Posterior cingulate gyrus (tissue), 11 donors: Measurements from ENCODE around the gene IFRD2.
"Not testable (repeated sequence)": the region's sequence is repeated elsewhere in the genome, so short reads cannot be mapped to it uniquely, and the experiment has no call there.

Experiments
- DNase-seq, 10 donors: peaks; one replicate each; pipeline versions ENCODE4 v3.0.0 to v3.0.0-alpha.2; 2020 to 2021; ENCODE audit warnings: mixed read lengths in 3 of 10
- intact Hi-C: fragments of 100-400 bp; cut with DNase I; formaldehyde crosslinking; loops from one replicate; pipeline ENCODE4 v1.15.1; 2023

Gene IFRD2

DNA sequence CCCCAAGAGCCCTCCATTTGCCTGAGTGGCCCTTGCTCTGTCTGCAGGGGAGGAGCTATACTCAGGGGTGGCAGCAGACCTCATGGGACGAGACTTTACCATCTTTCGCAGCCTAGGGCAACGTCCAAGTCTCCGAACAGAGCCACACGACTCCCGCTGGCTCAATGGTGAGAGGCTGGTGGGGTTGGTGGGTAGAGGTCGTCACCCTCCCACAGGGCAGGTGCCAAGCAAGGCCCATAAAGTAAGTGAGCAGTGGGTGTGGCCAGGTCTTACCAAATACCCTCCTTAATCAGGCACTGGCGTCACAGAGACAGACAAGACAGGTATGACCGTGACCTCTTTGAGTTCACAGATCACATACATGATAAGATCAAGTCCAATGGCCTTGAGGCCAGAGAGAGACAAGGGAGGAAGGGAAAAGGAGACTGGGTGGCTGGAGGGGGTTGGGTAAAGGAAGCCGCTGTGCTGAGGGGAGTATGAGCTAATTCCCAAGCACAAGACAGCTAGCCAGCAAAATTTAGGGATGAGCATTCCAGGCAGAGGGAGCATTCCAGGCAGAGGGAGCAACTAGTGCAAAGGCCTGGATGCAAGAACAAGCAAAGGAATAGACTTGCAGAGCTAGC is 20.8 kb downstream of the IFRD2 start:
- DNase-seq: no peak
- intact Hi-C loops: loop anchor here (5.0 to 10.0 kb wide), 2 partner anchors 53 to 79 kb away; partner anchors contain the start of genes GNAT1, HYAL2 and TUSC2

DNA sequence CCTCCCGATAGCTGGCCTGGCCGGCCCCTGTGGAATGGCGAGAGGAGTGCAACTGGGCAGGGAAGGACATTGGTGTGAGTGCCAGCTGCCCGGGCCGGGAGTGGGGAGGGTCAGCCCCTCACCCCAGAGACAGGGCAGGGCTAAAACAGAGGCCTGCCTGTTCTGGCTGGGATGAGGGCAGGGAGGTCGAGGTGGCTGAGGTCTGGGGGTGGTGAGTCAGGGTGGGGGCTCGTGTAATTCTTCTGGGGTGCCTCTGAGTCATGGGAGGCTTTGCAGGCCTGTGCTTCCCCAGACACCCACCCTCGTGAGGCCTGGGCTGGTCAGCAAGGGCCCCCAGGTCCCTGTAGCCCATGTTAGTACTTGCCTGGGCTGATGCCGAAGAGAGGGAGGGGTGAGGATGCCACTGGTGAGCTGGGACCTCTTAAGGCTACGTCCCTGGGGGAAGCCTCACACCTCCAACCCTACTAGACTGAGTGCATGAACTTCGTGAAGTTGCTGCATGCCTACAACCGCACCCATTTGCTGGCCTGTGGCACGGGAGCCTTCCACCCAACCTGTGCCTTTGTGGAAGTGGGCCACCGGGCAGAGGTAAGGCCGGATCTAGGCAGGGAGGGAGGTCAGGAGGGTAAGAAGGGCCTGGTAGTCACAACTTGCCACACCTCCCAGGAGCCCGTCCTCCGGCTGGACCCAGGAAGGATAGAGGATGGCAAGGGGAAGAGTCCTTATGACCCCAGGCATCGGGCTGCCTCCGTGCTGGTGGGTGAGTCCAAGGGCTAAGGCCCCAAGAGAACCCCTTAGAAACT is 21.6 kb downstream of the IFRD2 start:
- intact Hi-C loops: loop anchor here (5.0 to 10.0 kb wide), 2 partner anchors 54 to 78 kb away; partner anchors contain the start of genes GNAT1, HYAL2 and TUSC2
- peak in 2 of 10 donors; percentile 34 to 86 for DNase-seq

DNA sequence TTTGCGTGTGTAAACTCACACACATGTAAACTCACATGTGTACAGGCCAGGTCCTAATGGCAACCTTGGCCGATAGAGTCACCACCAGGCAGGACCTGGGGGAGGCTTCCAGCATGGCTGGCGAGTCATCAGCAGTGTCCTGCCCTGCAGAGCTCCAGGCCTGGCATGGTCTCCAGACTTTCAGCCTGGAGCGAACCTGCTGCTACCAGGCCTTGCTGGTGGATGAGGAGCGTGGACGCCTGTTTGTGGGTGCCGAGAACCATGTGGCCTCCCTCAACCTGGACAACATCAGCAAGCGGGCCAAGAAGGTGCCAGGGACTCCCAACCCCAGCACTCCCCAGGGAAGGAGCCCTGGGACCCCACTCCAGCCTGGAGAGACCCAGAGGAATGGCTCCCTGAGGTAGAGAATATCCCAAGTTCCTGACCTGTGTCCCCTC is 22.2 kb downstream of the IFRD2 start:
- no peak for DNase-seq
- intact Hi-C loops: loop anchor here (5.0 to 10.0 kb wide), 2 partner anchors 55 to 78 kb away; partner anchors contain the start of genes GNAT1, HYAL2 and TUSC2

GRCh38 chr3:50269460-50269859 is 22.8 kb downstream of the IFRD2 start:
- intact Hi-C loops: no loop called here
- DNase-seq: no peak

- peak in 5 of 10 donors; percentile 53 to 92 (median 67) for DNase-seq
- intact Hi-C loops: no loop called here
Measured at GRCh38 chr3:50268703-50269451, 23.4 kb downstream of the IFRD2 start, which contains the start of gene SEMA3B. Gene SEMA3B, plus strand, starts transcription at chr3:50269147. Its CDS starts 94 bp downstream, at chr3:50269241.

DNA sequence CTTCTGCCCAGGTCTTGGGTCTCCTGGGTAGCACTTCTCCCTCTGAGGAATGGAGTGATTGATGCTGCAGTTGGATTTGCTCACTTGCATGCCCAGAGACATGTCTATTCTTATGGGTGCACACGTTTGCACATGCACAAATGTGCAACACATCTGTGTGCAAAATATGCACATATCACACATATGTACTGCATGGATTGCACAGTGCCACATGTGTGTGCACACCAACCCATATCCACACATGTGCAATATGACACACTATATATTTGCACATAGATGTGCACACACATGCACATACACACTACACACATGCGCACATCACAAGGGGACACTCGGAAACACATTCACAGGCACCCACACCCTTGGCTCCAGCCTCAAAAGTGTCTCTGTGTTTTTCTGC is 24.0 kb downstream of the IFRD2 start:
- intact Hi-C loops: no loop called here
- peak in 1 of 10 donors; percentile 38 for DNase-seq

DNA sequence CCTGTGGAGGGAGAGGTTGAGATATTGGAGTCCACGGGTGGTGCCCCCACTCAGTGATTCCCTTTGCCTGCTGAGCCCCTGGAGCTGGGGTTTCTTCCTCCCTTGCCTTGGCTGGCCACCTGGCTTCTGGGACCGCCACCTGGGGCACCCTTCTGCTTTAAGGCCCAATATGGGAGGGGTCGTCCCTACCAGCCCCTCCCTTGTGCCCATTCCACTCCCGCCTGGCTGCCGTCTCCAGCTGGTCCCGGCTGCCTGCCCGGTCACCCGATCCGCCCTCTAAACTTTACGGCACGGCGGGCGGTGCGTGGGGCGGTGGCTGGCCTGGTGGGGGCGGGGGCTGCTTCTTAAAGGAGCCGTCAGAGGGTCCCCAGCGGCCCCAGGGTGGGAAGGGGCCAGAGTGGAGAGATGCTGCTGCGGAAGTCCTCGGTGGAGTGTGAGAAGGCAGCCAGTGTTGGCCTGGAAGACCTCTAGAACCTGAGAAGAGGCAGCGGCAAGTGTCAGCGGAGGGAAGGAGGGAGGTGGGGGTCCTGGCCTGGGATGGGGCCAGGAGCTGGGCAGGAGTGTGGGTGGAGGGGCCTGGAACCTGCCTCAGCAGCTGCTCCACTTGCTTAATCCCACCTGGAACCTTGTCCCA is 24.8 kb downstream of the IFRD2 start:
- intact Hi-C loops: no loop called here

GRCh38 chr3:50266836-50267235 is 25.4 kb downstream of the IFRD2 start:
- no peak for DNase-seq
- intact Hi-C loops: no loop called here

More for the DNA sequence above, 24.8 kb downstream of the IFRD2 start:
- DNase-seq: peak; percentile 62 to 96 (median 68)

DNA sequence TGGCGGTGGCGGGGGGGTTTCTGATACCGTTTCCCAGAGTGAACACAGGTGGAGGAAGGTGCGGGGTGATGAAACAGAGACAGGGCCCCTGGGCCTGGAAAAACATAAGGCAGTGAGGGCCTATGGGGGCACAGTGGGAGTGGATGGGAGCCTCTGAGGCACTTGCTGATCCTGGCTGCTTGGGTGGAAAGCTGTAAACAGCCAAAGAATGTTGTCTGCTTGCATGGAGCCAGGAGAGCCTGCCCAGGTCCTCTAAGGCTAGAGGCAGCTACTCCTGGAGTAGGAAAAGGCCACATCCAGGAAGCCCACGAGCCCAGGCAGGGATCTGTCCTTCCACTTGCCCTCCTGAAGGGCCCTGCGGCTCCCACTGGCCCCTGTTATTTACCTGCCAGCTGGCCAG is 26.2 kb downstream of the IFRD2 start:
- no peak for DNase-seq
- intact Hi-C loops: no loop called here

GRCh38 chr3:50265571-50265970 is 26.7 kb downstream of the IFRD2 start:
- DNase-seq: no peak
- intact Hi-C loops: no loop called here

DNA sequence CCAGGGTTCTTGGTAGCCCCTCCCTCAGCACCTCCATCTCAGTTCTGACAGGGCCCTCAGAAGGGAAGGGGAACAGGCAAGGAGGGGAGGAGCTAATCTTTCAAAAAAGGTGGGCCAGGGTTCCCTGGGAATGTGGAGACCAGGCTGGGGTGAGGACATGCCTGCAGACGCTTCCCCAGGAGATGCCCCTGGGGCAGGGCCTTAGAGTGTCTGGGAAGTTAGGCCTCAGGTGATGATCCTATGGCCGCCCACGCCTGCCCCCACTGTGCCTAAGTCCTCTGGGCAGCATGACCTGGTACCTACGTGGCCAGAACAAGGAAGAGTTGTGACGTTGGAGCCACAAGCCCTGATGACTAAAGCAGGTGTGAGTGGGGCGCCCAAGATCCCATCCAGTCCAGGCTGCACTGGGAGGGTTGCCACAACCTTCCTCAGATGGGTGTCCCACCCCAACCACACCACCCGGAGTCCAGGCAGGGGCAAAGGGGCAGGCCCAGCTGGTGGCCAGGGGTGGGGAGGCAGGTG is 27.2 kb downstream of the IFRD2 start:
- DNase-seq: peak in 1 of 10 donors; percentile 25
- intact Hi-C loops: no loop called here

DNA sequence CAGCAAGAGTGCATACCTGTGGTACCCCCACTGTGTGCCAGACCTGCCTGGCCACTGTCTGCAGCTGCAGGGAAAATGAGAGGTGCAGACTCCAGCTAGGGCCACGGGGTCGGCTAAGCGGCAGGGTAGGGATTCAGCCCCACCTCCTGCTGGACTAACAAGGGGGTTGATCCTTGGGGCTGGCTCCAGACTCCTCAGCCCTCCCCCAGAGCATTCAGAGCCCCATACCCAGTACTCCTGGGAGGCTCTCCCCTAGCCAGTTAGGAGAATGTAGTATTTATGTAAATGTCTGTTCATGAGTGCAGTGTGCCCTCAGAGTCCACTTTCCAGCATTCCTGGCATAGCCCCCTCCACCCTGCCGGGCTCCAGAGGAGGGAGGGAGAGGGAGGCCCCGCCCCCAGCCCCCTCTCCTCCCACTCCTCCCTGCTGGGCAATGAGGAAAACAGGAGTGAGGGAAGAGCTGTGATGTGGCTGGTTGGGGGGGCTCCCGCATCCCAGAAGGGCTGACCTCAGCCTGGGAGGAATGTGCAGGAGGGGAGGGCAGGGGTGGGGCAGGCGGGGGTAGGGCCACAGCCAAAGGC is 27.8 kb downstream of the IFRD2 start:
- peak in 9 of 10 donors; percentile 57 to 96 (median 71) for DNase-seq
- intact Hi-C loops: no loop called here

- DNase-seq: no peak
- intact Hi-C loops: no loop called here
Measured at GRCh38 chr3:50263478-50264382, 28.5 kb downstream of the IFRD2 start.

DNA sequence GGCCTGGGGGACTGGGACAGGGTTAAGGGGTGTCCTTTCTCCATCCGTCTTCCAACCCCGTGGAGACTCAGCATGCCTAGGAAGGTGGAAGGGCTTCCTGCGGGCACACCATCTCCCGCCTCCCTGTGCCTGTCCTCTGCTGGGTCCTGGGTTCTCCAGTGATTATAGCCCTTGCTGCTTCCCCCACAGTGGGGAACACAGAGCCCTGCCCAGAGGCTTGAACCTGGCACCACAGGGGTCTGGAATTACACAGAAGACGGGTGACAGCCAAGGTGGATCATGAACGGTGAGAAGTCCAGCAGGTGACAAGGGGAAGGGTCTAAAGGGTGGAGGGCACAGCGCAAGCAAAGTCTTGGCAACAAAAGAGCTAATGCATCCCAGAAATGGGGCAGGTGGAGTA is 29.5 kb downstream of the IFRD2 start:
- intact Hi-C loops: no loop called here
- no peak for DNase-seq

GRCh38 chr3:50262200-50262599 is 30.0 kb downstream of the IFRD2 start:
- intact Hi-C loops, DNase-seq: not testable (repeated sequence)

DNA sequence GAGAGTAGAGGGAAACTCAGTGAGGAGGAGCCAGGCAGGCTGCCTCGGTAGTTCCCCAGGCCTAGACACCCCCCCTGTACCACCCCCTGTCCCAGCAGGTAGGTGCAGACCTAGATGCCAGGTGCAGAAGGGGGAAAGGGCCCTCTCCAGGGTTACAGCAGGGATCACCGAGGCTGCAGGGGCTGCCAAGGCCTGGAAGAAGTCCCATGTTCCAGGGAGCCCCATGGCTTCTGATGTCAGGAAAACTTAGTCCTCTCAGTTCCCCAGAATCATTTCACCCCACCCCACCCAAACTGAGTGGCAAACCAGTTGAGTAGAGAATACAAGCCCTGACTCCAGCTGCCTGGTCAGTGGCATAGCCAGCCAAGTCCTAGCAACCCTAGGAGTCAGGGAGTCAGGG is 30.7 kb downstream of the IFRD2 start:
- intact Hi-C loops: no loop called here
- DNase-seq: no peak

DNA sequence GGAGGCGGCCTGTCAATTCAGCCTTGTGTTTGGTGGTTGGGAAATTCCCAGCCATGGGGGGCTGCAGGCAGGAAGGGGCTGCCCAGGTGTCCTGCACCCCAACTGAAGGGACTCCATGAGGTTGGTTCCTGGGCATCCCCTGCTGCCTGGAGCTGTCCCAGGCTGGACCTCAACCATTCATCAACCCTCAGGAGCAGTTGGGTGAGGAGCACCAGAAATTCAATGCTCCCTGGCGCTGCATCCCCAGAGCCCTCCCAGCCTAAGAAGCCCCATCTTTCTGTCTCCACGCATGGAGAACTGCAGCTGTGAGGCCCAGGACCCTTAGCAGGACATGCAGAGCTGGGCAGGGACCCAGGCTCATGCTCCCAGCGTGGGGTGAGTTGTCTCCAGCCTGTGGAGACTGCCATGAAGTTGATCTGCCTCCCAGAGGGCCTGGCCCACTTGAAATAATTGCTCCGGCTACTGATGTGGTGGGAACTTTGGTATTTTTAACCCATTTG is 31.2 kb downstream of the IFRD2 start:
- peak in 1 of 10 donors; percentile 83 for DNase-seq
- intact Hi-C loops: loop anchor here (1.0 kb wide), 1 partner anchor 11 kb away; no protein-coding TSS in a partner anchor
